ENCODE measurements around the gene MEP1A. TPM values are rescaled to one million over a fixed set of nuclear protein-coding genes. Genes with fewer than 3 reads are reported as not detected.

MEP1A gene
- total and polyA plus RNA-seq, 2 of the 13 experiments (the other 11 are each of a cell fraction or from before 2014, with no cell fraction given): 0.24 to 0.83 TPM

GRCh38 chr6:46789434-46790354 lies 3.5 kb upstream of the MEP1A start (continued):
- TF ChIP-seq ZNF646 (CRISPR knock-in tag; IDR thresholded peaks at IDR 0.05): no peak
- peak; percentile 91 for TF ChIP-seq TCF7 (IDR thresholded peaks at IDR 0.05; ENCODE audit: low read depth)
- TF ChIP-seq ZNF570 (CRISPR knock-in tag; IDR thresholded peaks at IDR 0.05; ENCODE audit: borderline replicate concordance): no peak
- no peak for TF ChIP-seq ZNF530 (CRISPR knock-in tag; IDR thresholded peaks at IDR 0.05; ENCODE audit: low read depth)
- peak; percentile 22; the same call in 1 of the 2 replicates for TF ChIP-seq BCL6 (CRISPR knock-in tag; IDR thresholded peaks at IDR 0.05)
- TF ChIP-seq KAT8 (CRISPR knock-in tag; IDR thresholded peaks at IDR 0.05): no peak
- no peak for TF ChIP-seq HES4 (CRISPR knock-in tag; IDR thresholded peaks at IDR 0.05; ENCODE audit: borderline replicate concordance)
- TF ChIP-seq KDM4B (CRISPR knock-in tag; IDR thresholded peaks at IDR 0.05): no peak
- TF ChIP-seq SKIL (CRISPR knock-in tag; IDR thresholded peaks at IDR 0.05; ENCODE audit: borderline replicate concordance): no peak

All from HepG2 (cell line).